Measurements from ENCODE around the gene IL17RE. TPM values are rescaled to one million over a fixed set of nuclear protein-coding genes. Genes with fewer than 3 reads are reported as not detected.

IL17RE gene
- total and polyA plus RNA-seq, 2 of the 13 experiments (the other 11 are each of a cell fraction or from before 2014, with no cell fraction given), result 14.5 to 24.1 TPM

GRCh38 chr3:9890249-9891071, 12.2 kb upstream of the IL17RE start, which contains the start of gene JAGN1 (continued):
- TF ChIP-seq ZNF878 (CRISPR knock-in tag; IDR thresholded peaks at IDR 0.05), result no peak; the same call in 1 of the 2 replicates
- peak; percentile 76; the same call in 1 of the 2 replicates for TF ChIP-seq CREB3 (CRISPR knock-in tag; IDR thresholded peaks at IDR 0.05)
- peak; percentile 83; the same call in 1 of the 2 replicates for TF ChIP-seq SNAPC4 (CRISPR knock-in tag; IDR thresholded peaks at IDR 0.05)
- TF ChIP-seq ZNF800 (CRISPR knock-in tag; IDR thresholded peaks at IDR 0.05), result peak; percentile 62; the same call in 1 of the 2 replicates
- peak; percentile 88 for TF ChIP-seq SALL1 (CRISPR knock-in tag; IDR thresholded peaks at IDR 0.05)
- peak in 1 of 2 experiments; percentile 38; a peak in 1 of 4 replicates for TF ChIP-seq REST (IDR thresholded peaks at IDR 0.05; ENCODE audit: borderline replicate concordance in 1 of 2, low read depth in 1 of 2, low read length in 2 of 2)
- no peak for TF ChIP-seq SKIL (CRISPR knock-in tag; IDR thresholded peaks at IDR 0.05; ENCODE audit: borderline replicate concordance)
- TF ChIP-seq CREB1 (IDR thresholded peaks at IDR 0.05), result no peak
- TF ChIP-seq CREB1 (CRISPR knock-in tag; IDR thresholded peaks at IDR 0.05), result peak; percentile 35; the same call in 1 of the 2 replicates

Data from HepG2 (cell line).